HG03066 (cell line): ENCODE results near the gene PROKR1.
A peak's percentile ranks its signal among the peaks of the same experiment; 100 is the strongest.
"Not testable (repeated sequence)": the region's sequence is repeated elsewhere in the genome, so short reads cannot be mapped to it uniquely, and the experiment has no call there.

Experiments used
- ATAC-seq: cut with Tn5 transposase; IDR thresholded peaks from one replicate; pipeline ENCODE4 v1.9.1; 2021; ENCODE audit warnings: low read depth; ENCODE audit not compliant: unreplicated experiment

PROKR1 gene

DNA sequence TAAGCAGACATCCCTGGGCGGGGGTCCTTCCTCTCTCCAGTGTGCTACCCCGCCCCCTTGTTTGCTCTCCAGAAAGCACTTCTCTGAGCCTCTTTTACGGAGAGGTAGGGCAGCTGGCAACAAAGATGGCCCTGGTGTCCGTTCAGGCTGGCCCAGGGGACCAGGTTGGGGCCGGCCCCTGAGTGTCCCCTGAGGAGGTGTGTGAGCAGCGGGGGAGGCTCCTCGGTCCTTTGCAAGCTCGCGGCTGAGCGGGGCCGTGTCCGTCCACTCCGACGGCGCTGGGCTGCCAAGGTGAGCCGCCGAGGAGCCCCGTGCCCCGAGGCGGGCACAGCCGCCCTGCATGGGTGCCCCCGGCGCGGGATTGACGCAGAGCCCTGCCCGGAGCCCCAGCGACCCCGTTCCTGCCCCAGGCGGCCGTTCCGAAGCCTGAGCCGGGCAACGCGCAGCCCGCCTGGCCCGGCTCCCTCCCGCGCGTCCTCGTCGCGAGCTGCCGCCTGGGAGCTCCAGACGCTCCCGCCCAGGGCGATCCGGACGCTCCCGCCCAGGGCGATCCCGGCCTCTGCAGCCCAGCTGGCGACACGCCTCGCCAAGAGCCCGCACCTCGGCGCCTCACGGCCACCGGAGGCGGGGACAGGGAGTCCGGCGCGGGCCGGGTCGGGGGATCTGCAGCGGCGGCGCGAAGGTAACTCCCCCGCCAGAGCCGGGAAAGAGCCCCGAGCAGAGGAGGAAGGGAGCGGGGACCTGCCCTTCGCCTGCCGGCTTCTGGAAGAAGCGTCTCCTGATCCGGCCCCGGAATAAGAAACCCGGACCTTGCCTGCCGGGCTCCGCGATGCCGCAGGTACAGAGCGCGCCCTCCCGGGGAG, at the start of gene PROKR1:
Gene PROKR1, plus strand, starts transcription at position 569 of the 863 bp plus-strand sequence. CDS start 2,243 bp downstream, outside the sequence.
- no peak for ATAC-seq

GRCh38 chr2:68594041-68594440, 49.3 kb upstream of the PROKR1 start:
- ATAC-seq: no peak

- ATAC-seq: peak; percentile 72
Measured at GRCh38 chr2:68594674-68595492, 48.5 kb upstream of the PROKR1 start.

DNA sequence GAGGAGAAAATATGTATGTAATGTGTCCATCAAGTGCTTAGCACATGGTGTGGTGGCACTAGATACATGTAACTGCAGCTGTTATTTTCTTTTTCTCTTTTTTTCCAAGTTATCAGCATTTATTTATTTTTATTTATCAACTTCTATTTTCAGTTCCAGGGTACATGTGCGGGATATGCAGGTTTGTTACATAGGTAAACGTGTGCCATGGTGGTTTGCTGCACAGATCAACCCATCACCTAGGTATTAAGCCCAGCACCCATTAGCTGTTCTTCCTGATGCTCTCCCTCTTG, 47.9 kb upstream of the PROKR1 start:
- ATAC-seq: not testable (repeated sequence)

GRCh38 chr2:68600495-68600894, 42.9 kb upstream of the PROKR1 start:
- ATAC-seq: not testable (repeated sequence)

- no peak for ATAC-seq
Measured at GRCh38 chr2:68603059-68603458, 40.3 kb upstream of the PROKR1 start.

- no peak for ATAC-seq
Measured at GRCh38 chr2:68604077-68604476, 39.3 kb upstream of the PROKR1 start.

GRCh38 chr2:68605939-68606338, 37.4 kb upstream of the PROKR1 start:
- no peak for ATAC-seq

DNA sequence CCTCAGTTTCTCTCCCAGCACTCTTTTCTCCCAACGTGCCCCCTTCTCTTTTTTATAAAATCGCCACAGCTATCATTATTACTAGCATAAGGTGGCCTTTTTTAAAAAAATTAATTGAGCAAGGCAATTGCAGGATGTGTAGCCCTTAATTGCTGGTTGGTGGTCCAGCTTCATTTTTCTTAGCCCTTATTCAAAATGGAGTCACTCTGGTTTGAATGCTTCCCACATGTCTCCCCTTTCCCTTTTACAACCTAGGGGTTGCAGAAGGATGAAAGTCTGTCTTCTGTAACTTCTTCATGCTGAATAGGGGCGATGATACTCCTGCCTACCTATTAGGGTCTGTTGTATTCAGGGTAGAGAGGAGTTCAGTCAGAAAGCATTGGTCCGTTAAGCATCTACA, 36.6 kb upstream of the PROKR1 start:
- ATAC-seq: no peak

DNA sequence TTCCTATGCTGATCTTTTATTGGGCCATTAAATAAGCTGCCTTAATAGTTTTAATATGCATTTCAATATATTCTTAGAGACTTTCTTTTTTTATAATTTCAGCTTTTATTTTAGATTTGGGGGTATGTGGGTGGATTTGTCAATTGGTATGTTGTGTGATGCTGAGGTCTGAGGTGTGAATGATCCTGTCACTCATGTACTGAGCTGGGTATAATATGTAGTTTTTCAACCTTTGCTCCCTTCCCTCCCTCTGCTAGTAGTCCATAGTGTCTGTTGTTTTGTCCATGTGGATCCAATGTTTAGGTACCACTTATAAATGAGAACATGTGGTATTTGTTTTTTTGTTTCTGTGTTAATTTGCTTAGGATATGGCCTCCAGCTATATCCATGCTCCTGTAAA, 35.5 kb upstream of the PROKR1 start:
- no peak for ATAC-seq

- ATAC-seq: no peak
Measured at GRCh38 chr2:68612765-68613519, 30.4 kb upstream of the PROKR1 start.

- ATAC-seq: no peak
Measured at GRCh38 chr2:68620772-68621171, 22.6 kb upstream of the PROKR1 start.

- ATAC-seq: no peak
Measured at GRCh38 chr2:68623820-68624219, 19.6 kb upstream of the PROKR1 start.

DNA sequence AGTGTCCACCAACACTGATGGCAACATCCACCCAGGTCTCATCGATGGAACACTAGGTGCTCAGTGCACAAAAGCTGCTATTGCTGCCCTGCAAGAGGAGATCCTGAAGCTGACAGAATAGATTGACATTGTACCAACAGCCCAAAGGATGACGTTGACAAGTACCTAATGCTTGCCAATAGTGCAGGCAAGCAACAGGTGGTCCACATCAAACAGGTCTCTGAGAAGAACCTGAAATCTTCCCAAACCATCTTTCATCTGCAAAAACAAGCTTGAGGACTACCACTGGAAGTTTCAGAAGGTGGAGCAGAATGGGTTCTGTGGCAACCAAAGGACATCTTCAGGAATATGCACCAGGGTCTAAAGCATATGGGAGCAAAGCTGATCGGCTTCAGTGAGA, 15.8 kb upstream of the PROKR1 start:
- no peak for ATAC-seq

DNA sequence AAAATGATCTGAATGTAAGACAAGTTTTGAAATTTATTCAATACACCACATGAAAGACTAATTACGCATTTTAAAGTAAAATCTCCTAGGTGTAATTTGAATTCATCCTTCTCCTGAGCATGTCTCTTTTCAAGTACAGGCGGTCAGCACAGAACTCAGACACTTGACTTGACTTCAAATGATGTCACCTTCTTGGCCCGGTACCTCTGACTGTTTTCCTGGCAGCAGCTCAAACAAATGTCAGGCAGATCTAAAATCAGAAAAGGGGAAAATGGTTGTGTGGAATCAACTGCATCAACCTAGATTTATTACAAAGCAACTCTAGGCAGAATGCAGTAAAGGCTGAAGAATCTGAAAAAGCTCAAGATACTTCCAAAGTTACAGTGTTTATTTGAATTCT, 11.4 kb upstream of the PROKR1 start:
- no peak for ATAC-seq

- no peak for ATAC-seq
Measured at GRCh38 chr2:68637047-68637446, 6.3 kb upstream of the PROKR1 start.

DNA sequence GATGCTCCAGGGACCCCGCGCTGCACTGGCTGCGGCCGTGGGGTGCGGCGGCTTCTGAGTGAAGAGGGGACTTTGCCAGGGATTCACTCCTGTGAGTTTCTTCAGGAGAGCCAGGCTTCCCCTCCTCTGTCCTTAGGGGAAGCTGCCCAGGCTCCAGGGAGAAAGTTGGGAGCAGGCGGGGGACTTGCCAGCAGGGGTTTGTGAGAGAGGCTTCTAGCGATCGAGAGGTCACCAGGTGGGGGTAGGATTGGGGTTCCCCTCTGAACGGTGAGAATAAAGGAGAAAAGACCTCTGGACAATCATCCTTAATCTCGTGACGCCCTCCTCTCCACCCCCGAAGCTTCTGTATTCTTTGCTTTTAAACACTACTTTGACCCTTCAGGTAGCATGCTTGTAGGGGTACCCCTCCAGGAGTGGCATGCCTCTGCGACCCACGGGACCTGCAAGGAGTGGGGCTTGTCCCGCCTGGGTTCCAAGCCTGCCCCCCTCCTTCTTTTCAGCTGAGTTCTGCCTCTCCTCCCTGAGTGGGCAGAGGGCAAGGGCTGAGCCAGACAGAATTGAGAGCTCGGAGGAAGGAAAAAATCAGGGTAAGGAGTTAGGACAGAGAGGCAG, 601 bp downstream of the PROKR1 start:
- ATAC-seq: no peak

DNA sequence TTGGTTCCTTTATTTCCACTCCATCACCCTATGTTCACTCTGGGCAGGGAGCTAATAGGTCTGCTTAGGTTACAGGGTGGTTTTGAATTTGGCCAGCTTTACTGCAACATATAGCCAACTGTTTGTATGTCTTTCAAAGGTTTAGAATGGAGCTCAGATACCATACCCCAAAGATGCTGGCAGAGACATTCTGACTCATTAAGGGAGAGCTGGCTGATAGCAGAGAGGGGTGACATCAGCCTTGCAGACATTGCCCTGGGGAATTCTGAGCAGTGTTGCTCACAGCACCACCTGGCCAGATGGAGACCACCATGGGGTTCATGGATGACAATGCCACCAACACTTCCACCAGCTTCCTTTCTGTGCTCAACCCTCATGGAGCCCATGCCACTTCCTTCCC, 2.1 kb downstream of the PROKR1 start:
- ATAC-seq: no peak

DNA sequence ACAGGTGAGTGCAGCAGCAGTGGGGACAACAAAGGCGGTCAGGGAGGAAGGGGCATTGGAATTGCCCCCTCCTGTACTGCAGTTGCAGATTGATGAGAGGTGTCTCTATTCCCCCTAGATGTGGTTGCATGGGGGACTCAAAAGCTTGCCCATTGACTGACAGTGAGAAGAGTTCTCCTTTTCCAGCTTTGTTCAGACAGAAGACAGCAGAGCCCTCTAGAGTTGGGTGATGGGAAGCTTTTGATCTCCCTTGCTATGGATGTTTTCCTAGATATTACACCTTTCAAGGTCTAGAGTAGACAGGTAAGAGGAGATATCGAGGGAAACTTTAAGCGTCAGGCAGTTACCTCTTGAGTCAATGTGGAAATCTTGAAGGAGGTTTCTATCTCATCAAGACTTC, 2.9 kb downstream of the PROKR1 start:
- no peak for ATAC-seq

- ATAC-seq: no peak
Measured at GRCh38 chr2:68650645-68651044, 7.3 kb downstream of the PROKR1 start.

DNA sequence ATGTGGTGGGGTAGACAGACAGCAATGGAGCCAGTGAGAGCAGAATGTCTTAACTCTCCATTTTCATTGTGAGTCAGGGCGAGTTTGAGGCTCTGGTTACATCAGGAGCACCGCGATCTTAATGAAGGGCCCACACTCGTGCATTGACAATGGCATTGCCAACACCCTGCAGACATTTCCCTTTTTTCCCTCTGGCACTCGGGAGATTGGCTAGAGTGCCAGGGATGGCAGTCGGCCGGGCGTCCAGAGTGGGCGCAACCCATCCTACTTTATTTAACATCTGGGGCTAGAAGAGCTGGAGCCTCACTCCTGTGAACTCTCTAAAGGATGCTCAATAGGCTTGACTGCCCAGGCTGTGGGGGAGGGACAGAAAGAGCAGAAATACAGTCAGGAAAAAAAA, 9.7 kb downstream of the PROKR1 start:
- ATAC-seq: no peak
